Neural progenitor cell (in vitro differentiated cells): ENCODE measurements around the gene ZNF598.

Experiments
- CTCF ChIP-seq: fragments of 200-600 bp; sonication (generic); IDR thresholded peaks from 2 replicates; pipeline ENCODE4 v1.5.1; 2017; ENCODE audit warnings: antibody characterized with exemption, mild to moderate bottlenecking
- EZH2 ChIP-seq: fragments of 200-600 bp; sonication (generic); IDR thresholded peaks from 2 replicates; pipeline ENCODE4 v1.6.1; 2017; ENCODE audit warnings: antibody characterized with exemption, mild to moderate bottlenecking, moderate library complexity
- EZH2phosphoT487 ChIP-seq: fragments of 200-600 bp; sonication (generic); IDR thresholded peaks from 2 replicates; pipeline ENCODE4 v1.6.1; 2017; ENCODE audit warnings: antibody characterized with exemption

GRCh38 chr16:2027024-2028010, 17.7 kb upstream of the ZNF598 start:
- TF ChIP-seq CTCF, result no peak
- peak; percentile 77 for TF ChIP-seq EZH2
- TF ChIP-seq EZH2phosphoT487, result peak; percentile 50
